DOHH2 (cell line): ENCODE data around the gene SELENOH.

ENCODE experiments used
- CTCF ChIP-seq: fragments of 200-600 bp; sonication (generic); IDR thresholded peaks from one replicate; pipeline ENCODE4 v1.5.1; 2014; ENCODE audit warnings: antibody characterized with exemption, mild to moderate bottlenecking, low read depth, low read length; ENCODE audit not compliant: poor library complexity, severe bottlenecking
- EZH2phosphoT487 ChIP-seq: fragments of 200-600 bp; sonication (generic); IDR thresholded peaks from 2 replicates; pipeline ENCODE4 v1.6.1; 2017; ENCODE audit warnings: borderline replicate concordance, mild to moderate bottlenecking, antibody characterized with exemption, low read length, moderate library complexity, mixed read lengths

GRCh38 chr11:57758174-57758573 lies 16.9 kb downstream of the SELENOH start:
- no peak for TF ChIP-seq CTCF
- no peak for TF ChIP-seq EZH2phosphoT487
